Inflammatory macrophage (primary cell): ENCODE data around the gene STK11.

Source experiments
- DNase-seq, 2 donors: peaks; one replicate each; pipeline ENCODE4 v3.0.0-alpha.2; 2020 to 2022

Gene STK11

GRCh38 chr19:1262623-1263123, 57.1 kb downstream of the STK11 start:
- DNase-seq, result no peak

- DNase-seq, result no peak
Measured at GRCh38 chr19:1263188-1263587, 57.6 kb downstream of the STK11 start.

GRCh38 chr19:1264801-1265614, 59.4 kb downstream of the STK11 start:
- peak in 1 of 2 donors; percentile 55 for DNase-seq

- DNase-seq, result peak; percentile 80 to 92
Measured at GRCh38 chr19:1265615-1266128, 60.1 kb downstream of the STK11 start.

- peak; percentile 88 to 92 for DNase-seq
Measured at GRCh38 chr19:1266129-1266915, 60.7 kb downstream of the STK11 start.

GRCh38 chr19:1266916-1267476, 61.4 kb downstream of the STK11 start:
- peak; percentile 73 to 78 for DNase-seq

- DNase-seq, result peak in 1 of 2 donors; percentile 50
Measured at GRCh38 chr19:1267477-1268225, 62.1 kb downstream of the STK11 start.

GRCh38 chr19:1268226-1269064, 62.9 kb downstream of the STK11 start:
- DNase-seq, result no peak

- DNase-seq, result peak; percentile 100
Measured at GRCh38 chr19:1269065-1269477, 63.5 kb downstream of the STK11 start, which contains the start of gene CIRBP. CIRBP (plus strand) TSS chr19:1269332; CDS start chr19:1270934, 1,602 bp downstream.

GRCh38 chr19:1269478-1270212, 64.1 kb downstream of the STK11 start:
- DNase-seq, result peak; percentile 85 to 92

- DNase-seq, result peak; percentile 43 to 48
Measured at GRCh38 chr19:1270213-1270853, 64.8 kb downstream of the STK11 start.

GRCh38 chr19:1270854-1271527, 65.4 kb downstream of the STK11 start:
- no peak for DNase-seq

- no peak for DNase-seq
Measured at GRCh38 chr19:1271528-1272422, 66.2 kb downstream of the STK11 start.

GRCh38 chr19:1272423-1273262, 67.1 kb downstream of the STK11 start:
- DNase-seq, result peak in 1 of 2 donors; percentile 7

- DNase-seq, result peak; percentile 71 to 79
Measured at GRCh38 chr19:1273263-1274041, 67.9 kb downstream of the STK11 start.
